GM21526 (cell line): ENCODE measurements around the gene PRR35.

Experiments used
- ATAC-seq: cut with Tn5 transposase; IDR thresholded peaks from one replicate; pipeline ENCODE4 v1.9.1; 2021; ENCODE audit warnings: moderate library complexity; ENCODE audit not compliant: unreplicated experiment, low FRiP score

PRR35 gene

DNA sequence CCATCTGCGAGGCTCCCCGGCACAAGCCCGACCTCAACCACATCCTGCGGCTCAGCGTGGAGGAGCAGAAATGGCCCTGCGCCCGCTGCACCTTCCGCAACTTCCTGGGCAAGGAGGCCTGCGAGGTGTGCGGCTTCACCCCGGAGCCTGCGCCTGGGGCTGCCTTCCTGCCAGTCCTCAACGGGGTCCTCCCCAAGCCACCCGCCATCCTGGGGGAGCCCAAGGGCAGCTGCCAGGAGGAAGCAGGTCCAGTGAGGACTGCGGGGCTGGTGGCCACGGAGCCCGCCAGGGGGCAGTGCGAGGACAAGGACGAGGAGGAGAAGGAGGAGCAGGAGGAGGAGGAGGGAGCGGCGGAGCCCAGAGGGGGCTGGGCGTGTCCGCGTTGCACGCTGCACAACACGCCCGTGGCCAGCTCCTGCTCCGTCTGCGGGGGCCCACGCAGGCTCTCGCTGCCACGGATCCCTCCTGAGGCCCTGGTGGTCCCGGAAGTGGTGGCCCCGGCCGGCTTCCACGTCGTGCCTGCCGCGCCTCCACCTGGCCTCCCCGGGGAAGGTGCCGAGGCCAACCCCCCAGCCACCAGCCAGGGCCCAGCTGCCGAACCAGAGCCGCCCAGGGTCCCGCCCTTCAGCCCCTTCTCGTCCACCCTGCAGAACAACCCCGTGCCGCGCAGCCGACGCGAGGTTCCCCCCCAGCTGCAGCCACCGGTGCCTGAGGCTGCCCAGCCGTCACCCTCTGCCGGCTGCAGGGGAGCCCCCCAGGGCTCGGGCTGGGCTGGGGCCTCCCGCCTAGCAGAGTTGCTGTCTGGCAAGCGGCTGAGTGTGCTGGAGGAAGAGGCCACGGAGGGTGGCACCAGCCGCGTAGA is 13.1 kb upstream of the PRR35 start:
- ATAC-seq = no peak

DNA sequence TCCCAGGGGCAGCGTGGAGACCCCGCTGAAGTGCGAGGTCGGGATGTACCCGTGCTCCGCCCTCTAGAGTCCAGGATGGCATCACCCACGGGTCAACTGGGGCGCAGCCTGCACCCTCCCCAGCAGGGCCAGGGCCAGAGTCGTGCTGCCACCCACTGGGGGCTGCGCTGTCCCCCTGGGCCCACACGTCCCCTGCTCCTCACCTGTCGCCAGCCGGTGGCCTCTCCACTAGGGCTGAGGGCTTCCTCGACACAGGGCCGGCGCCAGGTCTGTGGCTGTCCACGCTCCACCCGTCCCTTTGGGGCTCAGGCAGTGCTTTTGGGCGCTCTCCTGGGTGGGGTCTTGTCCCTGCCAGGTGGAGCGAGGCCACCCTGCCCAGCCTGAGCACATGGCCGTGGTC is 11.6 kb upstream of the PRR35 start:
- no peak for ATAC-seq

DNA sequence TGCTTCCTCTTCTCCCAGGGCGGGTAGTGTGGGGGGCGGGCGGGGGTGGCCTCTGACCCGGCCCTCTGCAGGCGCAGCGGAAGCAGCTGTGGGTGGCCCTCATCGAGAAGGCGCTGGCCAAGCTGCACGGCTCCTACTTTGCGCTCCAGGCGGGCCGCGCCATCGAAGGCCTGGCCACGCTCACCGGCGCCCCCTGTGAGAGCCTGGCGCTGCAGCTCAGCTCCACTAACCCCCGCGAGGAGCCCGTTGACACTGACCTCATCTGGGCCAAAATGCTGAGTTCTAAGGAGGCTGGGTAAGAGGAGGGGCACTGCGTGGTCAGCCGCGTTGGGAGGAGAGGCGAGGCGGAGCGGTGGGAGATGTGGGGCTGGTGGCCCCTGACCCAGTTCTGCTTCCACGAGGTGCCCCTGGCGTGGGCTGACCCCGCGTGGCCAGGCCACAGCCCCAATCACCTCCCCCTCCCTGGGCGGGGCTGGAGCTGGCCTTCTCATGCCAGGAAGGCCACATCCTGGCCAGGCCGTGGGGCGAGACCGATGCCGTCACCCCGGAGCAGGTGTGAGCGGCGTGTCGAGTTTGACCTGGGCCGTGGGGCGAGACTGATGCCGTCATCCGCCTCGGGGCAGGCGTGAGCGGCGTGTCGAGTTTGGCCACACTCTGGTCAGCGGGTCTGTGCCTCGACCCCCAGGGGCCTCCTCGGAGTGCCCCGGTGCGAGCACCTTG is 10.5 kb upstream of the PRR35 start:
- no peak for ATAC-seq

DNA sequence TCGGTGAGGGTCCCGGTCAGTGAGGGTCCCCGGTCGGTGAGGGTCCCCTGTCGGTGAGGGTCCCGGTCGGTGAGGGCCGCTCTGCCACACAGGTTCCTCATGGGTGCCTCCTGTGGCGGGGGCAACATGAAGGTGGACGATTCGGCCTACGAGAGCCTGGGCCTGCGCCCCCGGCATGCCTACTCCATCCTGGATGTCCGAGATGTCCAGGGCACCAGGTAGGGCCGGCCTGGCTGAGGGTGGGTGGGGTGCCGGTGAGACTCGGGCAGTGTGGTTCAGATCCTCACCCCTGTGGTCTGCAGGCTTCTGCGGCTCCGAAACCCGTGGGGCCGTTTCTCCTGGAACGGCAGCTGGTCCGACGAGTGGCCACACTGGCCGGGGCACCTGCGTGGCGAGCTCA is 9.0 kb upstream of the PRR35 start:
- ATAC-seq = no peak

DNA sequence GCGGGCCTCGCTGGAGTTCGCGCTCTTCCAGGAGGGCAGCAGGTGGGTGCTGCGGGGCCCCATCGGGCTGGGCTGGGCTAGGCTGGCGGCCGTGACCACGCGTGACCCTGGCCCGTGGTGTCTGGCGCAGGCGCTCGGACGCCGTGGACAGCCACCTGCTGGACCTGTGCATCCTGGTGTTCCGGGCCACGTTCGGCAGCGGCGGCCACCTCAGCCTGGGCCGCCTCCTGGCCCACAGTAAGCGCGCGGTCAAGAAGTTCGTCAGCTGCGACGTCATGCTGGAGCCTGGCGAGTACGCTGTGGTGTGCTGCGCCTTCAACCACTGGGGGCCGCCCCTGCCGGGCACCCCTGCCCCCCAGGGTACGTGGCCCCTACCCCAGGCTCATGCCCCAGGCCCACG is 8.0 kb upstream of the PRR35 start:
- no peak for ATAC-seq

DNA sequence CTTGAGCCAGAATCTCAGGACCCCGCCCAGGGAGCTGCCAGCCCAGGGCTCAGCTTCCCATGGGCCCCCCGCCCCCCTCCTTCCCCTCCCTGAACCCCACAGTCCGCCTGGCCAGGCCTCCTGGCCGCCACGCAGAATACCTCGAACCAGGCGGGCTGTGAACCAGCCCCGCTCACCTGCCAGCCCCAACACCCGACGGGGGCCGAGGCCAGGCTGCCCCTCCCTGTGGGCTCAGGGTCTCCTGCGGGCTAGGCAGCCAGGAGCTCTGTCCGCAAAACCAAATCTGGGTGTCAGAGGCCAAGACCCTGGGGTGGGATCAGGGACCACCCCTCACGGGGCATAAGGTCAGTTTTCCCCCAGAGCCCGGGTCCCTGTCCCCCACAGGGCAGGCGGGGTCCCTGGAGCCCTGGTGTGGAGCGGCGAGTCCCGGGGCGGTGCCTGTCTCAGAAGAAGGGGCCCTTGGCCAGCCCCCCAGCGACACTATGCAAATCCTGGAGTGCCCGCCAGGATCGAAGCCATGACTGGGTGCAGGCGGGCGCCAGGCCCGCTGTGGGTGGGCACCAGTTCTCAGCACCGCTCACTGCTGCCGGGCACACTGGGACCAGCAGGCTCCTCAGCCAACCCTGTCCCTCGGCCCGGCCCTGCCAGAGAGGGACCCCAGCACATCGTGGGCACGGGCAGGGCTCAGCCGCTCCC is 6.4 kb upstream of the PRR35 start:
- no peak for ATAC-seq

DNA sequence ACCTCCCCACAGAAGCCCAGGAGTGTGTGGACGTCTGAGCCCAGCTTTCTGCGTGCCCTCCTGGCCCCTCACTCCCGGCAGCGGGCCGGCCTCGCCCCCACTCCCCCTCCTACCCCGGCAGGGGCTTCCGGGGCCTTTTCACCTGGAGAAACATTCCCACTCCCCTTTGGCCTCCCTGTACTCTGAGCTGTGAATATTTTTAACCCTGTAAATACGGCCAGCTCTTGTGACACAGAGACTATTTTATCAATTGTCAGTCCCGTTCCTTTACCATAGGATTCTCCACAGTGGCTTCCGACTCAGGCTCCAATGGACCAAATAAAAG is 5.9 kb upstream of the PRR35 start:
- no peak for ATAC-seq

DNA sequence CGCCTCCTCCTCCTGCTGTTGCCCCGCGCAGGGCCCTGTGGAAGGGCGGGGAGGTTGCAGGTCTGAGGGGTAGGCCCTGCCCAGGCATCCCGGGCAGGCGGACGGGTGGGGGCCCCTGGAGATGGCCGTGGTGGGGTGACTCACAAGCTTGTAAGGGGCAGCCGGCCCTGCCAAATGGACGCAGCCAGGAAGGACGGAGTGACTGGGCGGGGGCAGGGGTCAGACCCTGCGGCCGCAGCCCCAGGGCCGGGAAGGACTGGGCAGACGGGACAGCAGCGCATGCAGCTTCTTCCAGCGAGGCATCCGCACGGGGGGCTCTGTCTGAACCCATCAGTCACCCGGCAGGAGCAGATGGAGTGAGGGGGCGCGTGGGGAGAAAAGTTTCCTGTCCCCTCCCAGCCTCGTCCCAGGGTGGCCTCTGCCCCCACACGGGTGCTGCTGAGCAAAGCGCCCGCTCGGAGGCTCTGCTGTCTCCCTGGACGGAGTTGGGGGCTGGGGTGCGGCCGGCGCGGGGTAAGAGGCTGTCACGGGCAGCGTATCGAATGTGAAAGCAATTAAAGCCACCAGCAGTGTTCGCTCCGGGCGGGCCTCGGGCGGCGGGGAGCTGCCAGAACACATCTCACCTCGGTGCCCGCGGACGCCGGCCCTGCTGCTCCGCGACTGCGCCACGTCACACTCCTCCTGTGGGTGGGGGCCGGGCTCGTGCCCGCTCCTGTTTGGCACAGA is 5.4 kb upstream of the PRR35 start:
- no peak for ATAC-seq

DNA sequence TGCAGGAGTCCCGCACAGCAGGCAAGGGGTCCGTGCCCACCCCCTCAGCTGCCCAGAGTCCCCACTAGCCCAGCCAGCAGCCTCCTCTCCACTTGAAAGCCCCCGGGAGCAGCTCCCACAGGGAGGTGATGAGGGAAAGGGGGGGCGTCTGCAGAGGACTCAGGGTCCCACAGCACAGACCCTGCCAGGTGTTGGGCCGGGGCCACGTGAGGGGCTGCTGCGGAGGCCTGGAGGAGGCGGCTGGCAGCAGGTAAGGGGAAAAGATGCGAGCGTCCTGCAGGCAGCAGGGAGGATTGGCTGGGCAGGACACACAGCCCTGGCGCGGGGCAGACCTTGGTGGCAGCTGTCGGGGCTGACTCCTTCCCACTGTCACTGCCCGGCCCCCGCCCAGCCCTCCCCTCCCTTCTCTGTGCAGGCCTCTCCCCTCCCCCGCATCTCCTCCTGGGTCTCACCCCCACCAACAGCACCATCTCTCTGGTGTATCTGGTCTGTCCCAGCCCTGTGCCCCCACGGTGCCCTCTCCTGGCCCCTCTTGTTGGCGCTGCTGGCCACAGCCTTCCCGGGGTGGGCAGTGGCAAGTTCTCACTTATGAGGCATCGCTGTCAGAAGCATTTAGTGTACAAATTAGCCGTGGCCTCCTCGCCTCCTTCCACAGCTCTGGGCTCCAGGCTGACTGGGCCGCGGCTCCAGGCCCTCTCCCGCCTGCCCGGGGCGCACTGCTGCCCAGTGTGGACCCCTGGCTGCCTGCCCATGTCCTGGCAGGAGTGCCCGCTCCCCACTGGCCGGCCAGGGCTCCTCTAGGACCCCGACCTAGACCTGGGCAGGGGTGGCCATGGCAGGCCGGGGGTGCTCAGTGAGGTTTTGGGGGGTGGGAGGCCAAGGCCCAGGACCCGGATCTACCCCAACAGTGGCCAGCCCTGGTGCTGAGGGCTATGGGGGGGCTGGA is 4.4 kb upstream of the PRR35 start:
- ATAC-seq = no peak

DNA sequence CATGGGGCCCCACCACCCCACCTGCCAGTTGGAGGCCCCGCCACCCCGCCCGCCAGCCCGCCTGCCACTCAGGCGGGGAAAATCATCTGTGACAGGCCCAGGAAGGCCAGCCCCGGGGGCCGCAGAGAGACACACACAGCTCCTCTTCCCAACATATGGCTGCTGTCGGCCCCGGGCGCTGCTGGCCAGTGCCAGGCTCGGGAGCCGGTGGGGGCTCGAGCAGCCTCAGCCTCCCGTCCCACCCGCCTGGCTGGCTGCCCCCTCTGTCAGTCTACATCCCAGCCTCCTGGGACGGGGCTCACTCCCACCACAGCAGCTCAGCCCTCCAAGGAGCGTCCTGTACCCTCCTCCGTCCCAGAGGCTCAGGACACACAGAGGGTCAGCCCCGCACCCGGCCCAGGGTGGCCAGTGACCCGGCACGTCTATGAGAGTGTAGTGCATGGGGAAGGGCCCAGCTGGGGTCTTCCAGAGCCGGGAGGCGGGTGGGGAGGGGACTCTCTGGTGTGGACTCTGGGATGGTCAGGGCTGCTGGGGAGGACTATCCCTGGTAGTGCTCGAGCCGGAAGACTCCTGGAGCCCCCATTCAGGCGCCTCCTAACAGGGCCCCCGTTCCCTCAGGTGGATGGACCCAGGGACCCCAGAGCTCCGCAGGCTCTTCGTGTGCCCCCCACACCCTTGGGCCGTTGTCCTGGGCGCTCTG is 3.6 kb upstream of the PRR35 start:
- no peak for ATAC-seq

DNA sequence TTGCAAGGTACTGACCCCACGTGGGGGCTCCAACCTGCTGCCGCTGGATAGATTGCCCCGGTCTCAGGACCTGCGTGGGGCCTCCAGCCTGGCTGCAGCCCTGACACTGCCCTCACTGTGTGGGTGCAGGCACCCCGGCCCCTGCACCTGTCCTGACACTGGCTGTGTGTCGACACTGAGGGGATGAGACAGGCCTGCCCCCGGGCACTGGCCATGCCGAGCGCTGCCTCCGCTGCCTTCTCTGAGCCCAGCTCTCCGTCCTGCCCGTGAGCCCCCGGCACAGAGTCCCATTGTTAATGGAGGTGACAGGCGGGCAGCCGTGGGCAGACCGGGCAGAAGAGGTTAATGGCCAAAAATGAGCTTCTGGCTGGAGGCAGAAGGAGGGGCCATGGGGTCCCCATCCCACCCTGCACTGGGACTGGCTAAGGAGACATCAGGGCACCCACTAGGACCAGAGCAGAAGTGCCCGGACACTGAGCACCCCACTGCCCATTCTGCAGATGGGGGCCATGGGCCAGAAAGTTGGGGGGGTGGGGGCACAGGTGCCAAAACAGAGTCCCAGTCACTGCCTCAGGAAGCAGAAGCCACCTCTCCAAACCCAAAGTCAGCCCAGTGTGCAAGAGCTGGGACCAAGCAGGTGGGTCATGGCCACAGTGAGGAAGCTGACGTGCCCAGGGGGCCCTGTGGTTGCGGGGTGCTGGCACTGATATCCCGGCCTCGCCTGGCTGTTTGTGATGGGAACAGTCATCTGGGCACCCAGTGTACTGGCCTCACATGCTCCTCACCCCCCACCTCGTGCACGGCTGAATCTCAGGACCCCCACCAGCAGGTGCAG is 2.5 kb upstream of the PRR35 start:
- no peak for ATAC-seq

DNA sequence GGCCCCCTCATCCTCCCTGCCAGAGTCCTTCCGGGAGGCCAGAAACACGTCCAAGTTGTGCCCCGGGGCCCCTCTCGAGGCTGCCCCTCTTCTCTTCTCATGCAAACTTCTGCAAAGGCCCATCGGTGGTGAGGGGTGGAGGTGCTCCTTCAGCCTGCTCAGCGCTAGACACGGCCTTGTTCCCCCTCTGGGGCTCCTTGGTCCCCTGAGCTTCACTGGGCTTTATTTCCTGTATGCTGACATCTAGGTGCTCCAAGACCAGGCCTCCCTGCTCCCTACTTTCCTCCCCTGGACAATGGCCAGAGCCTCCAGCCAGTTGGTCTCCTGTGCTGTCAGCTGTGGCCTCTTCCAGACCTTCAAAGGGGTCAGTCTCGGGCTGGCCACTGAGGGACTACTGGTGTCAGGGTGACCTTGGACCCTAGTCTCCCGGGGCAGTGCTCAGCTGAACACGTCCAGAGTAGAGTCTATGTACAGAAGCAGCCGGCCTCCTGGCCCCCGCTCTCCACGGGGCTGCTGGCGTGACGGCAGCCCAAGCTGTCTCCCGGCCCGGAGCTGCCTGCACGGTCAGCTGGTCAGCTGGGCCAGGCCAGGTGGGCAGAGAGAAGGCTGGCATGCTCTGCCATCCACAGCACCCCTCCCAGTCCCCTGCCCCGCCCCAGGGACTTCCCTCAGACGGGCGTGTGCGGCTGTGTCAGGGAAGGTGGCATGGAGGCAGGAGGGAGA is 1.7 kb upstream of the PRR35 start:
- no peak for ATAC-seq

DNA sequence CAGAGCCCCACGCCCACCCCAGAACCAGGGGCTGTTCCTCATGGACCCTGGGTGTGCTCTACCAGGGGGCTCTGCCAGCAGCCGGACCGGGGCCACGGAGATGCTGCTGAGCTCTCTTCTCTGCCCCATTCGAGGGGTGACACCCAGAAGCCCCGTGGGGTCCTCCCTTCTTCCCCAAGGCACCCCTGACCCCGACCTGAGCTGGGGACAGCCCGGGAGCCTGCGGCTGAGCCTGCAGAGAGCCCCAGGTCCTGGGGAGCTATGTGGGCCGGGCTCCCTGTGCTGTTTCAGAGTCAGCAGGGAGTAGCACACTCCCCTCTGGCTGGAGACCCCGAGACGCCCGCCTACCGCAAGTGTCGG is 1.2 kb upstream of the PRR35 start:
- ATAC-seq = no peak

DNA sequence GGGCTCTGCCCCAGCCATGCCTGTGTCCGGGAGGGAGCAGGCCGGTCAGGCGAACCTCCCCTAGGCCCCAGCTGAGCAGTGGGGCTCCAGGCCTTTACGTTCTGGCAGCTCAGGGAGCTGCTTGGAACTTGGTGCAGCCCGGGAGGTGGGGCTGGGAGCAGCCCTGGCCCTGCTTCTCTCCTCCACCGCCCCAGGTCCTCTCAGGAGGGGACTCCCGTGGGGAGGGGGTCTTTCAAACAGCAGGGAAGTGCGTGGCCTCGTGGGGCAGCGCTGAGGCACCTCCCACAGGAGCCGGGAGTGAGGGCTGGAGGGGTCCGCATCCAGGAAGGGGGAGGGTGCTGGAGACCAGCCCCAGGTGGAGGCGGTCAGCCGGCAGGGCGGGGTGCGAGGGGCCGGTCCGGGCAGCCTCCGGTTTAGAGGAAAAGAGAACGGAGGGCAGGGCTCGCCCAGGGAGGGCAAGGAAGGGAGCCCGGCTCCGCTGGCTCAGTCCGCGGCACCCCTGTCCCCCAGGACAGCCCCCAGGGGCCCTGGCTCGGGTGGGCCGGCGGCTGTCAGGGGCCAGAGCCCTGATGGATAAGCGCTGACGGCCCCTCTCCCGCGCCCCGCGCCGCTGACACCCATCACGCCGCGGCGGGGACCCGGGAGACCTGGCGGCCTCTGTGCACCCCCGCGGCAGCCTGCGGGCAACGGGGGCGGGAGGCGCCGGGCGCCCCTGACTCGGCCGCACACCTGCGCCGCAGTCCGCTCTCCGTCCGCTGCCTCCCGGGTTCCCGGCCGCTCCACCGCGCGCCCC is 587 bp upstream of the PRR35 start:
- ATAC-seq = no peak

DNA sequence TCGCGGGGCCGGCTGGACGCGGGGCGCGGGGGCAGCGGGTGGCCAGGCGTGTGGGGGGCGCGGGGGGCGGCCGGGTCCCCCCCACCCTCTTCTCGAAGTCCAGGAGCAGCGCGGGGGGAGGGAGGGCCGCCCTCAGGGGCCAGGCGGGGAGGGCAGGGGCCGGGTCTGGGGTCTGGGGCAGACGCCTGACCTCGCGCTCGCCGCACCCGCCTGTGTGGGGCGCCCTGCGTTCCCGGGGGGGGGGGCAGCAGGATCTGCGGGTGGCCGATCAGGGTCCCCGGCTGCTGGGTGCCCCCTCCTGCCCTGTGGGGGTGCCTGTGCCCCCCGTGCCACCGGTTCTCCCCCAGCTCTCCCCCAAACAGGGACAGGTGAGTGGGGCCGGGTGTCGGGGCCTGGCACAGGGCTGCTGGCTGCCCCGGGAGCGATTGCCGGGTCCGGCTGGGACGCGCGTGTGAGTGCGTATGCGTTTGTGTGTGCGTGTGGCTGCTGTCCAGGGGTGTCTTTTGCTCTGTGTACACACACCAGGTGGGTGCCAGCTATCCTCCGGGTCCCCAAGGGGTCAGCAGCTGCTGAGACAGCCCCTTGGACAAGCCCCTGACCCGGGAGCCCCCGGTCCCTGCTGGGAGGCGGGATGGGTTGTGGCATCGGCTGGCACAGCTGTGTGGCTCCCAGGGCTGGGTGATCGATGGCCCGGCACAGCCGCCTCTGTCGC is 663 bp downstream of the PRR35 start:
- no peak for ATAC-seq

DNA sequence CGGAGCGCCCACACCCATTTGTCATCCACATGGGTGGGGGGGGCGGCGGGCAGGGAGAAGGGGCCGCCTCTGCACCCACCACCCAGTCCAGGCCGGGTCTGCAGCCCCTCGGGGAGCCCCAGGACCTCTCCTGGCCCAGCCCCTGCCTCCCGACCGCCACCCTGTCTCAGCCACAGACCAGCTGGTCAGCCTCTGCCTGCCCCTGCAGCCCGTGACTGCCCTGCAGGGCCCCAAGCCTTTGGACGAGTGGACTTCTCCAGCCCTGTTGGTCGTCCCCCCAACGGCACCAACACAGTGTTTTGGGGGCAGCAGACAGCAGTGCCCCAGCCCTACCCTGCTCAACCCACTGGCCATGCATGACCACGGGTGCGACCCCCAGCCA is 1.2 kb downstream of the PRR35 start:
- ATAC-seq = no peak
